Measurements from ENCODE around the gene KAZN.

- TF ChIP-seq CTCF (IDR thresholded peaks at IDR 0.05) (no peak), POLR2AphosphoS5 (IDR thresholded peaks at IDR 0.05) (no peak), POLR2A (IDR thresholded peaks at IDR 0.05) (no peak), EP300 (IDR thresholded peaks at IDR 0.05) (no peak)
Measured at GRCh38 chr1:14782741-14783591, 184.5 kb downstream of the KAZN start.
